Endometrial microvascular endothelial cells (primary cell): Measurements from ENCODE around the gene ANTXR2. TPM values are rescaled to one million over a fixed set of nuclear protein-coding genes. Genes with fewer than 3 reads are reported as not detected.
"Not testable (repeated sequence)": the region's sequence is repeated elsewhere in the genome, so short reads cannot be mapped to it uniquely, and the experiment has no call there.

ENCODE experiments used
- in situ Hi-C: cut with HindIII; loops from 2 replicates; pipeline ENCODE4 v1.10.0; 2017; ENCODE audit warnings: low sequenced_read_pairs, low pct_unique_long_range_greater_than_20kb; ENCODE audit errors: inconsistent ontology term
- total RNA-seq: library from RNA; depleted of rRNA; stranded (reverse); fragments of >200 nt; gene quantifications from one replicate; pipeline ENCODE4 v1.2.3, GENCODE V29; 2015; ENCODE audit errors: inconsistent ontology term

ANTXR2 gene
- total RNA-seq, 1 donor from 2014 or later = 28.5 TPM

GRCh38 chr4:79899481-79899880 lies 173.5 kb downstream of the ANTXR2 start:
- in situ Hi-C loops = no loop called here

- in situ Hi-C loops = no loop called here
Measured at GRCh38 chr4:79898055-79898454, 175.0 kb downstream of the ANTXR2 start.

- in situ Hi-C loops = no loop called here
Measured at GRCh38 chr4:79897174-79897573, 175.9 kb downstream of the ANTXR2 start.

- in situ Hi-C loops = no loop called here
Measured at GRCh38 chr4:79893456-79893855, 179.6 kb downstream of the ANTXR2 start.

DNA sequence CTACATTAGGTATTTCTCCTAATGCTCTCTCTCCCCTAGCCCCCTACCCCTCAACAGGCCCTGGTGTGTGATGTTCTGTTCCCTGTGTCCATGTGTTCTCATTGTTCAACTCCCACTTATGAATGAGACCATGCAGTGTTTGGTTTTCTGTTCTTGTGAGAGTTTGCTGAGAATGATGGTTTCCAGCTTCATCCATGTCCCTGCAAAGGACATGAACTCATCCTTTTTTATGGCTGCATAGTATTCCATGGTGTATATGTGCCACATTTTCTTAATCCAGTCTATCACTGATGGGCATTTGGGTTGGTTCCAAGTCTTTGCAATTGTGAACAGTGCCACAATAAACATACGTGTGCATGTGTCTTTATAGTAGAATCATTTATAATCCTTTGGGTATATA lies 184.0 kb downstream of the ANTXR2 start:
- in situ Hi-C loops = not testable (repeated sequence)

DNA sequence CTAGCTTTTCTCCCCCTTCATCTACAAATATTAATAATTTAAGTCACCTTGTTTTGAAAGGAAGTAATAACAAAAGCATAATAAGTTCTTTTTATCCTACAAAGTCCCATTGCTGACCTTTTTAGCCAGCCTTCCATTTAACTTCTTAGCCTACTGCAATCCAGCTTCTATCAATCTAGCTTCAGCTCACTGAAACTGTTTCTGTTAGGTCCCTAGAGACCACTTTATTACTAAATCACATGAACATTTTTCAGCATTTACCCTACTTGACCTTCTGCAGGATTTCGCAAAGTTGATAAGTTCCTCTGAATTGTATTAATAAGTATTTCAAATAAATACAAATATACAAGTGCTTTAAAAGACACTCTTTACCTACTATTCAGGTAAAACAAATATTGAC lies 186.5 kb downstream of the ANTXR2 start:
- in situ Hi-C loops = no loop called here

DNA sequence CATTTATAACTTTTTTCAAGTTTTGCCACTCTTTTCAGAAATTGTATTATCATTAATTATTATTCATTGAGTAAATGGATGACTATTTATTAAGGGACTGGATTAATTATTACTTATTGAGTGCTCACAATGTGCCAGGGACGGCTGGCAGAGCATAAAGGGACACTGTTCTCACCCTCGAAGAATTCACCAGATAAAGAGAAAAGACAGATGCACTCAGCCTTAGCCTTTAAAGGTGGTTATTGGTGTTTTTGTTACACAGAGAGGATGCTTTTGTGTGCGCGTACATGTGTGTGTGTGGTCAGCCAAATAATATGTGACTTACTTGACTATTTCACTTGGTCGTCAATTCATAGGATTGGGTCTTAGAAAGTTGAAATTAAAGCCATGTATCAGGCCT lies 187.0 kb downstream of the ANTXR2 start:
- in situ Hi-C loops = no loop called here

GRCh38 chr4:79883290-79883689 lies 189.7 kb downstream of the ANTXR2 start:
- in situ Hi-C loops = no loop called here

GRCh38 chr4:79882806-79883205 lies 190.2 kb downstream of the ANTXR2 start:
- in situ Hi-C loops = no loop called here

DNA sequence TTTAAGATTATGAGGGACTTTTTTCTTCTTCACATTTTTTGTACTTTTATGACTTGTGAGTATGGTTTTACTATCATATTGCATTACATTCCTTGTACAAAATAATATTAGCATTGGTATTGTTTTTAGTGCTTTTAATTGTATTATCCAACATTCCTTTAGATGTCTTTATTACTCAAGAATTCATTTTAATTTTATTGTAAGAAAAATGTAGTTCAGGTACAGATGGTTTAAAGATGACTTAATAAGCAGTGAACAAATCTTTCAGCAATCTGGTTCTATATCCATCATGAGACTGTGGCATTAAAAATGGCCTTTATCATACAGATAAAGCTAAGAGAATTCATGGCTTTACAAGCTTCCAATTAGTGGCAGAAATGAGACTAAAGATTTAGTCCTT lies 191.6 kb downstream of the ANTXR2 start:
- in situ Hi-C loops = no loop called here

- in situ Hi-C loops = no loop called here
Measured at GRCh38 chr4:79877511-79877910, 195.5 kb downstream of the ANTXR2 start.

DNA sequence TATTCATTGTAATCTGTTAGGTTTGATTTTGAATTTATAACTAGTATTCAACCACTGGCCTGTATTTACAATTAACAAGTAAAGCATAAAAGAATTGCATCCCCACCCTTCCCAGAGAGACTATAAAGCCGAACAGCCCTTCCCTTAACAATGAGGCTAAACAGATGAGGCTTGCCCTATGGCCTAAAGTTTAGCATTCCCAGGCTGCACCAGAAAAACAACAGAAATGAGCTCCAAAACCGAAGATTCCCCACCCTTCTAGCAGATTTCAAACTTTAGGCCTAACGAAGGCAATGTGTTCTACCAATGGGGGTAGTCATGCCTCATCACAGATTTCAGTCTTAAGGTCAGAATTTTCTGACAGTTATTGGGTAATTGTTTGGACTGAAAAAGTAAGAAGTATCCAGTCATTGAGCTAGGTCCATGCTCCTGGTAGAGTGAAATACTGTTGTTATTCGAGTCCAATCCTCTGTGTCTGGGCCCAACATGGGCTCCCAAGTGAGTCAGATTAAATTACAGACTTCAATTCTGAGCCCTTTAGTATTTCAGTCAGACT lies 197.6 kb downstream of the ANTXR2 start:
- in situ Hi-C loops = no loop called here

- in situ Hi-C loops = no loop called here
Measured at GRCh38 chr4:79874197-79874596, 198.8 kb downstream of the ANTXR2 start.

GRCh38 chr4:79872738-79873137 lies 200.3 kb downstream of the ANTXR2 start:
- in situ Hi-C loops = no loop called here

DNA sequence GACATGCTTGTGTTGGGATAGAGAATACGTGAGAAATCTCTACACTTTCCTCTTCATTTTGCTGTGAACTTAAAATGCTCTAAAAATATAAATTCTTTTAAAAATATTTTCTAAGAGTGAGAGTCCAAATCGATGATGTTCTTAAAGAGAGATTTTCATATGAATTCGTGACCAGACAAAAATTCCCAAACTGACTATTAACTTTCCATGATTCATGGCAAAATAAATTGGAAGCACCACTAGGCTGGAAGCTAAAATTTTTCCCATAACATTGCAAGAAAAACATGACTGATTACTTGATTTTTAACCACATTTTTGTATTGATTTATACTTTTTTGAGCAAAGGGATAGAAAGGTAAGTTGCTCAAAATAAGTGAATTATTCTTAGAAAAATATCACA lies 201.1 kb downstream of the ANTXR2 start:
- in situ Hi-C loops = no loop called here

DNA sequence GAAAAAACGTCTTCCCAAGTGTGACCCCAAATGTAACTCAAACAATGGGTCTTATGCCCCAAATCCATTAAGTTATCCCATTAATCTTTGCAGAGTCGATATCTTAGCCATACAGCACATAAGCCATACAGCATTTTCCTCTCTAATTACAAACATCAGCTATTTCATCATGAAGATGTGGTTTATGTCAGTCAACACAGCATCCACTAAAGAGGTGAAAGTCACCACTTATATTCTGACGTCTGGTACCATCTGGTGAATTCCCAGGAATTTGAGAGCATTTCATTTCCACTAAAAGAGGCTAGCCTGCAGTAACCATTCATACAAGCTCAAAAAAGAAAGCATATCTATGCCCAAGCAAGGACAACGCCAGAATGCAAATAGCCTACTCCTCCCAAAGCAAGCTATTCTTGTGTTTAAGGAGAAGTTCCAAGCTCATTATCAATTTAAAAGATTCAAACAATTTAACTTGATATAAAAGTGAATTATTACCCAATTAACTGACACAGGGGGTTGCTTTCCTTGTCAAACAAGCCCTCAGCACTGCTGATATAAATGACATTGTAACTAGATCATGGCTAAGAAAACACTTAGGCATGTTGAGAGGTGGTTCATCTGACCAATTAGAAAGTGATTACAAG lies 203.3 kb downstream of the ANTXR2 start:
- in situ Hi-C loops = no loop called here

DNA sequence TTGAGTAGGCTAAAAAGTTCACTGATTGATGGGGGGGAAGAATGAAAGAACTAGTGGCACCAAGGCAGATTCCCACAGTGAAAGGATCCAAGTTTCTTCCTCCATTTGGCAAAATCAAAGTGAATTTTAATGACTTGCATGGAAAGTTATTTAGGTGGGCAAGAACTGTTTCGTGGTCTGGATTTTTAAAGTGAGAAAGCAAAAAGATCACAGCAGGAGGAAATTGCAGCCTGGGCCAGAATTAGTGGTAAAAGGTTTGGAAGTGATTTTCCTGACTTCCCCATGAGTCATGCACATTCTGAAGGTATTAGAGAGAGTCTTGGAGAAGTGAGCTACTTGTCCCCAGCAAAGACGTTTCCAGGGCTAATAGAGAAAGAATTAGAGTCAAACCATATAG lies 207.8 kb downstream of the ANTXR2 start:
- in situ Hi-C loops = no loop called here

GRCh38 chr4:79864500-79865200 lies 208.4 kb downstream of the ANTXR2 start:
- in situ Hi-C loops = no loop called here

DNA sequence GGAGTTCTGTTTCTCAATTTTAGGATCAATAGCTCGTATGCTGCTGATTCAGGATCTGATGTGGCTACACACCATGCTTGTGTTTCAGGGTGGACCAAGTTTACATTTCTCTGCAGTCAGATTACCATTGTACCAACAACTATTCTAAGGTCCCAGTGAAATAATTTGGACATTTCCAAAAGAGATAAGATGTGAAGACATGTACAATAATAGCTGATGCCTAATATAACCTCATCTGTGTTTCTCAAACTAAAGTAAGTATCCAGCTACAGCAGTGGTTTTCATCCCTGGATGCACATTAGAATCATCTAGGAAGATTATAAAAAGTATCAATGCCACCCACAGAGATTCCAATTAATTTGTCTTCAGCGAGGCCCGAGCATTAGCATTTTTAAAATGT lies 209.7 kb downstream of the ANTXR2 start:
- in situ Hi-C loops = no loop called here

DNA sequence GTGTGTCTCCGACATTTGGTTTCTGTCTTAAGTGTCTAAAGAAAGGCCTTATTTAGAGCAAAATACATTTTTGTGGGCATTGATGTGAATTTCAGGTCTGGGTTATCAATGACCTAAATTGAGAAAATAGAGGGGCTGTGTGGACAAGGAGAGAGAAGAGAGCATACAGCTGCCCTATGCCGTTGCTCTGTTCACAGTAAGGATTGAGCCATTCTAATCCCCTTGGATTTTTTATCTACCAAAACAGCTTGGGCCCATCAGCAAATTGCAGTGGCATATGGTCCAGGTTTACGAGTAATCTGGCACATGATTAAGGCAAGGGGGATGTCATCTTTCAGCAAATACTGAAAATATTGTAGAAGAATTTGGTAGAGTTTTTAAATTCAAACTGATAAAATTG lies 210.2 kb downstream of the ANTXR2 start:
- in situ Hi-C loops = no loop called here
